ENCODE measurements around the gene ADAMTS13.
"Not testable (repeated sequence)": the region's sequence is repeated elsewhere in the genome, so short reads cannot be mapped to it uniquely, and the experiment has no call there.

Gene ADAMTS13

DNA sequence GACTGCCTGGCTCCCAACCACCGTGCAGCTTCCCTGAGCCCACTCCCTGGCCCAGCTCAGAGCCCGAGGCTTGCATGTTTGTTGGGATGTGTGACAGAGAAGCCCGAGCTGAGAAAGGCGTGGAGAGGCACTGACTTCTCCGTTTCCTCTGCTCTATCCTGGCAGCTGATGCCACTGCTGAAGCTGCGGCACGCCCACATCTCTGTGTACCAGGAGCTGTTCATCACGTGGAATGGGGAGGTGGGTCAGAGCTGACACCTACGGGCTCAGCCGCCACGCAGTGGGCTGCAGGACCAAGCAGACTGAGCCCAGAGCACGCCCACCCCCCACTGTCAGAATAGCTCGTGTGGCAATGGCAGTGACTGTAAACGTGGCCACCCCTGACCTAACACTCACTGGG is 36.7 kb upstream of the ADAMTS13 start:
- no peak overlapping the region for H3K4me3 ChIP-seq (ENCODE audit: low read depth, low read length)
- TF ChIP-seq, protein P1, sequence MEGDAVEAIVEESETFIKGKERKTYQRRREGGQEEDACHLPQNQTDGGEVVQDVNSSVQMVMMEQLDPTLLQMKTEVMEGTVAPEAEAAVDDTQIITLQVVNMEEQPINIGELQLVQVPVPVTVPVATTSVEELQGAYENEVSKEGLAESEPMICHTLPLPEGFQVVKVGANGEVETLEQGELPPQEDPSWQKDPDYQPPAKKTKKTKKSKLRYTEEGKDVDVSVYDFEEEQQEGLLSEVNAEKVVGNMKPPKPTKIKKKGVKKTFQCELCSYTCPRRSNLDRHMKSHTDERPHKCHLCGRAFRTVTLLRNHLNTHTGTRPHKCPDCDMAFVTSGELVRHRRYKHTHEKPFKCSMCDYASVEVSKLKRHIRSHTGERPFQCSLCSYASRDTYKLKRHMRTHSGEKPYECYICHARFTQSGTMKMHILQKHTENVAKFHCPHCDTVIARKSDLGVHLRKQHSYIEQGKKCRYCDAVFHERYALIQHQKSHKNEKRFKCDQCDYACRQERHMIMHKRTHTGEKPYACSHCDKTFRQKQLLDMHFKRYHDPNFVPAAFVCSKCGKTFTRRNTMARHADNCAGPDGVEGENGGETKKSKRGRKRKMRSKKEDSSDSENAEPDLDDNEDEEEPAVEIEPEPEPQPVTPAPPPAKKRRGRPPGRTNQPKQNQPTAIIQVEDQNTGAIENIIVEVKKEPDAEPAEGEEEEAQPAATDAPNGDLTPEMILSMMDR (IDR thresholded peaks at IDR 0.05; ENCODE audit: insufficient read depth, low read depth, low read length, missing control alignments), result no peak
- no peak for DNase-seq (ENCODE audit: low read depth)

DNA sequence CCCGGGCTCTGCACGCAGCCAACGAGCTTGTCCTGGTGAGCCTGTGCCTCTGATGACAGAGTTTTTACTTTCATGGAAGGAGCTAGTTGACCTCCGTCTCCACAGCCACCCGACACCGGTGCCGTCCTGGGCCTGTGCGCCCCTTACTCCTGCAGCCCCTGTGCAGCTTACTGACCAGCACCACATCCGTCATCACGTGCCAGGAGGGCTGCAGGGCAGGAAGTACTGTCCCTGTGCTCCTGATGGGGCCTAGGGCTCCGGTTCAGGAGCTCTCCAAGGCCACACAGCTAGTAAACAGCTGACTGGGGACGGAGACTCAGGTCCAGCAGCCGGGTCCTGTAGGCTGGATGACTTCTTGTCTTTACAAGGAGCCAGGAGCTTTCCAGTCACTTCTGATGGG is 35.8 kb upstream of the ADAMTS13 start:
- no peak overlapping the region for H3K4me3 ChIP-seq (ENCODE audit: low read depth, low read length)
- DNase-seq (ENCODE audit: low read depth), result no peak
- TF ChIP-seq, protein P1 (IDR thresholded peaks at IDR 0.05; ENCODE audit: insufficient read depth, low read depth, low read length, missing control alignments), result no peak

DNA sequence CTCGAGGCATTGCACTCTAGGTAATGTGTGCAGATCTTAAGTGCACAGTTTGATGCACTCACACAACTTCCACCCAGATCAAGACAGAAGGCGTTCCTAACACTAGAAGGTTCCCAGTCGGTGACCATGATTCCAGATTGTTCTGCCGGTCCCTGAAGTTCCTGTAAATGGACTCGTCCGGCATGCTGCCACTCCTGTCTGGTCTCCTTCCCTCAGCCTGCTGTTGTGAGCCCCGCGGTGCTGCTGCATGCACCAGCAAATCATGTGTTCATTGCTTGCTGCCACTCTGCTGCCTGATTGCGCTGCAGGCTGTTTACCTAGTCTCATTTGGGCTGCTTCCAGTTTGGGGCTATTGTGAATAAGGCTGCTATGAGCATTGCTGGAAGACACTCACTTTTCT is 34.5 kb upstream of the ADAMTS13 start:
- no peak overlapping the region for H3K4me3 ChIP-seq (ENCODE audit: low read depth, low read length)
- TF ChIP-seq, protein P1 (IDR thresholded peaks at IDR 0.05; ENCODE audit: insufficient read depth, low read depth, low read length, missing control alignments), result no peak
- DNase-seq (ENCODE audit: low read depth), result no peak

DNA sequence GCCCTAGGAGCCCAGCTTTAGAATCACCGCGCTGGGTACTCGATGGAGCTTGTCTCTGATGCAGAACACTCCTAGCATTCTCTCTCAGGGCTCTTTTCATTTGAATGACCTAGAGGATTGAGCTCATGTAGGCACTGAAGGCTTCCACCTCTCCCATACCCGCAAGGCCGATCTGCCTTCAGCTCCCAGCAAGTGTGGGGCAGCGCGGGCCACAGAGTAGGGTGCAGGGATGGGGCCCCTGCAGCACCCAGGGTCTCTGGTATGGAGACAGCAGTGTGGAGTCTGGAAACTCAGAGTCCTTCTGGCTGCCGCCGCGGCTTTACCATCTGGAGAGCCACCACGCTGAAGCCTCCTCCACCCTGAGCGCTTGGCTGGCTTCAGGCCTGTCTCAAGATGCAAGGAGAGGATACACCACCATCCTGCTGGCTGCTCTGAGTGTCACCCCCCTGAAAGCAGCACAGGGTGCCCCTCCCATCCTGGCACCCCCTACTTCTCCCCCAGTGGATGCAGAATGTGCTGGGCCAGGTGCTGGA is 33.1 kb upstream of the ADAMTS13 start:
- no peak overlapping the region for H3K4me3 ChIP-seq (ENCODE audit: low read depth, low read length)
- DNase-seq (ENCODE audit: low read depth), result no peak
- TF ChIP-seq, protein P1 (IDR thresholded peaks at IDR 0.05; ENCODE audit: insufficient read depth, low read depth, low read length, missing control alignments), result no peak

DNA sequence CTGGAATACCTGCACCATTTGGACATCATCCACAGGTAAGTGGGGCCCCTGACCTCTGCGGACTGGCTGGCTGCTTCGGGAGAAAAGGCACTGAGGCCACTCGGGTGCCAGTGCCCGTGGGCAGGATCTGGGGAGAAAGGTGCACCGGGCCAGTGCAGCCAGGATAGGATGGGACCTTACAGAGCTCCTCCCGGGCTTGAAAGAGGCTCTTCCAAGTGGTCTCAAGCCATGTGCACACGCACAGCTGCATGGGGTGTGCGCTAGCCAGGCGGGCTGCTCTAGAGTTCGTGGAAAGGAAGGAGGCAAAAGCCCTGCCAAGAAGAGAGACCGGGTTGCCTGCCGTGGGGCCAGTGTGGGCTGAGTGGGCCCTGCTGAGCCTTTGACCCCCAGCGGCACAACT is 32.6 kb upstream of the ADAMTS13 start:
- TF ChIP-seq, protein P1 (IDR thresholded peaks at IDR 0.05; ENCODE audit: insufficient read depth, low read depth, low read length, missing control alignments), result no peak
- no peak for DNase-seq (ENCODE audit: low read depth)
- no peak overlapping the region for H3K4me3 ChIP-seq (ENCODE audit: low read depth, low read length)

DNA sequence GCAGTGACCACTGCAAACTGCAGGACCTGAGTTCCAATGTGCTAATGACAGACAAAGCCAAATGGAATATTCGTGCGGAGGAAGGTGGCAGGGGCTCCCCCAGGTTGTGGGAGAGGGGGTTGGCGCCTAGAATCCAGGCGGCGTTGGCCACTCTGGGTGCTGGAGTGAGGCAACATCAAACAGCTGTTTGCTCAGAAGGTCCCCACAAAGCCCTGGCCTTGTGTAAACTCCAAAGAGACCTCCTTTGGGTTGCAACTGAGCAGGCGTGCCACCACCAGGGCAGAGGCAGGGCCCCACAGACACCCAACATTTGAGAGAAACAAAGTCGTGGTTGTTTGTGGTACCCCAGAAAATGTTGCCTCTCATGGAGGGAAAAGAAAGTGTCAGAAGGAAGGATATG is 31.5 kb upstream of the ADAMTS13 start:
- TF ChIP-seq, protein P1 (IDR thresholded peaks at IDR 0.05; ENCODE audit: insufficient read depth, low read depth, low read length, missing control alignments), result no peak
- no peak overlapping the region for H3K4me3 ChIP-seq (ENCODE audit: low read depth, low read length)
- no peak for DNase-seq (ENCODE audit: low read depth)

DNA sequence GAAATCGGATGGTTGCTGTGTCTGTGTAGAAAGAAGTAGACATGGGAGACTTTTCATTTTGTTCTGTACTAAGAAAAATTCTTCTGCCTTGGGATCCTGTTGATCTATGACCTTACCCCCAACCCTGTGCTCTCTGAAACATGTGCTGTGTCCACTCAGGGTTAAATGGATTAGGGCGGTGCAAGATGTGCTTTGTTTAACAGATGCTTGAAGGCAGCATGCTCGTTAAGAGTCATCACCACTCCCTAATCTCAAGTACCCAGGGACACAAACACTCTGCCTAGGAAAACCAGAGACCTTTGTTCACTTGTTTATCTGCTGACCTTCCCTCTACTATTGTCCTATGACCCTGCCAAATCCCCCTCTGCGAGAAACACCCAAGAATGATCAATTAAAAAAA is 30.7 kb upstream of the ADAMTS13 start:
- not testable (repeated sequence) for DNase-seq (ENCODE audit: low read depth); H3K4me3 ChIP-seq (ENCODE audit: low read depth, low read length)

DNA sequence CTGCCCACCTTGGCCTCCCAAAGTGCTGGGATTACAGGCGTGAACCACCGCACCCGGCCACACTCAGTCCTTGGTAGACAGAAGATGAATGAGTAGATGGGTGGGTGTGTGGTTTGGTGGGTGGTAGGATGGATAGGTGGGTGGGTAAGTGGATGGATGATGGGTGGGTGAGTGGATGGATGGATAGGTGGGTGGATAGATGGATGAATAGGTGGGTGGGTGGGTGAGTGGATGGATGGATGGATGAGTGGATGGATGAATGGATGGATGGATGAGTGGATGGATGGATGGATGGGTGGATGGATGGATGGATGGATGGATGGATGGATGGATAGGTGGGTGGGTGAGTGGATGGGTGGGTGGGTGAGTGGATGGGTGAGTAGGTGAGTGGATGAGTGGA is 29.9 kb upstream of the ADAMTS13 start:
- H3K4me3 ChIP-seq (ENCODE audit: low read depth, low read length); DNase-seq (ENCODE audit: low read depth): not testable (repeated sequence)

Data from GM12865 (cell line).